Measurements from ENCODE around the gene WNT4. TPM values are rescaled to one million over a fixed set of nuclear protein-coding genes. Genes with fewer than 3 reads are reported as not detected.

The WNT4 gene
- total and polyA plus RNA-seq, 10 of the 15 experiments (the other 5 are each of a cell fraction or from before 2014, with no cell fraction given) = 0.01 TPM; not detected in 9

DNA sequence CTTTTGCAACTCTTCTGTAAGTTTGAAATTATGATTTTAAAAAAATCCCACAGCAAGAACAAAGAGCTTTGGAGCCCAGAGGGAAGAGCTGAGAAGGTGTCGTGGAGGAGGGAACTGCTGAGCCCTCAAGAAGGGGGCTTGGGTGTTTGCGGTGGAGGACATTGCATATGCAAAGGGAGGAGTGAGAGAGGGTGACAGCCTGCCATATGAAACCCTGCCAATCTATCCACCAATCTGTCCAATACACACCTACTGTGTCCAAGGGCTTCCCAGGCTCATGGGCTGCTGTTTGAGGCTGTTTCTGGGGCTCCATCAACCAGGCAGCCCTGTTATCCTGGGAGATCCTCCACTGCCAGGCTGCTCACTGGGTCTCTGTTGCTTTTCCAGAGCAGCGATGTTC lies 15.2 kb downstream of the WNT4 start:
- WGBS (ENCODE audit: insufficient coverage, insufficient replicate concordance, low lambda C conversion rate, missing lambda C conversion rate) = 88% methylated on average over 3 of the region's 3 CpGs
- no TSS peak for BruUV-seq (replicated peaks)
- ATAC-seq = no peak
- Histone ChIP-seq H3K4me3 (no peak overlapping the region), H2AFZ (ENCODE audit: control insufficient read depth, low read depth, low read length) (no peak overlapping the region), H3K9me3 (replicated peaks; ENCODE audit: control insufficient read depth, insufficient read depth, low read length) (no peaks in the 10 kb centered on the region), H3K4me1 (ENCODE audit: control insufficient read depth, insufficient read depth, low read length) (no peaks in the 10 kb centered on the region), H3K36me3 (ENCODE audit: control insufficient read depth in 2 of 2, insufficient read depth in 2 of 2, low read length in 1 of 2) (no peaks in the 10 kb centered on the region), H3K27ac (ENCODE audit: control insufficient read depth, insufficient read depth) (no peak overlapping the region), H3K9ac (ENCODE audit: control insufficient read depth, insufficient read depth, low read length) (no peak overlapping the region), H3K4me2 (ENCODE audit: control insufficient read depth, insufficient read depth) (no peak overlapping the region), H3K79me2 (ENCODE audit: control insufficient read depth, insufficient read depth, low read length) (no peaks in the 10 kb centered on the region), H3K27me3 (replicated peaks in 1 of 2; ENCODE audit: control insufficient read depth in 2 of 2, insufficient read depth in 2 of 2, low read length in 1 of 2) (no peaks in the 10 kb centered on the region), H4K20me1 (ENCODE audit: control insufficient read depth, insufficient read depth) (no peaks in the 10 kb centered on the region)
- in situ Hi-C loops (cut with MboI) (no loop called here), intact Hi-C loops (cut with micrococcal nuclease; ENCODE audit: unreplicated experiment) (no loop called here)
- DNase-seq (ENCODE audit: low read depth, low spot score) = no peak
- POLR2A ChIA-PET = no interaction called here
- CTCF ChIA-PET = interaction anchor here (1.1 kb wide), 1 partner anchor 289 kb away, joined by 6 read pairs; no protein-coding TSS in a partner anchor
- SMC1A ChIA-PET (ENCODE audit: uncharacterized antibody, unreplicated experiment) = interaction anchor here (0.7 kb wide), 1 partner anchor 18 kb away, joined by 3 read pairs; no protein-coding TSS in a partner anchor
- RAD21 ChIA-PET (ENCODE audit: unreplicated experiment) = no interaction called here
- TF ChIP-seq FOXK2 (IDR thresholded peaks at IDR 0.05) = no peak
- no peak for TF ChIP-seq NR2C1 (IDR thresholded peaks at IDR 0.05)
- no peak for TF ChIP-seq ZZZ3 (IDR thresholded peaks at IDR 0.05; ENCODE audit: control insufficient read depth, insufficient read length, low read depth)
- no peak for TF ChIP-seq SREBF1 (IDR thresholded peaks at IDR 0.05; ENCODE audit: low read length)
- no peak for TF ChIP-seq LARP7 (IDR thresholded peaks at IDR 0.05)
- TF ChIP-seq YY1 (IDR thresholded peaks at IDR 0.05; ENCODE audit: low read depth, low read length) = no peak
- TF ChIP-seq, protein P1, sequence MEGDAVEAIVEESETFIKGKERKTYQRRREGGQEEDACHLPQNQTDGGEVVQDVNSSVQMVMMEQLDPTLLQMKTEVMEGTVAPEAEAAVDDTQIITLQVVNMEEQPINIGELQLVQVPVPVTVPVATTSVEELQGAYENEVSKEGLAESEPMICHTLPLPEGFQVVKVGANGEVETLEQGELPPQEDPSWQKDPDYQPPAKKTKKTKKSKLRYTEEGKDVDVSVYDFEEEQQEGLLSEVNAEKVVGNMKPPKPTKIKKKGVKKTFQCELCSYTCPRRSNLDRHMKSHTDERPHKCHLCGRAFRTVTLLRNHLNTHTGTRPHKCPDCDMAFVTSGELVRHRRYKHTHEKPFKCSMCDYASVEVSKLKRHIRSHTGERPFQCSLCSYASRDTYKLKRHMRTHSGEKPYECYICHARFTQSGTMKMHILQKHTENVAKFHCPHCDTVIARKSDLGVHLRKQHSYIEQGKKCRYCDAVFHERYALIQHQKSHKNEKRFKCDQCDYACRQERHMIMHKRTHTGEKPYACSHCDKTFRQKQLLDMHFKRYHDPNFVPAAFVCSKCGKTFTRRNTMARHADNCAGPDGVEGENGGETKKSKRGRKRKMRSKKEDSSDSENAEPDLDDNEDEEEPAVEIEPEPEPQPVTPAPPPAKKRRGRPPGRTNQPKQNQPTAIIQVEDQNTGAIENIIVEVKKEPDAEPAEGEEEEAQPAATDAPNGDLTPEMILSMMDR (IDR thresholded peaks at IDR 0.05 in 2 of 3, conservative IDR thresholded peaks at IDR 0.05 in 1 of 3; ENCODE audit: control insufficient read depth in 2 of 3, extremely low read depth in 1 of 3, insufficient read depth in 1 of 3, low read depth in 3 of 3, low read length in 3 of 3) = no peak
- TF ChIP-seq NBN (IDR thresholded peaks at IDR 0.05) = no peak
- TF ChIP-seq, protein P2, sequence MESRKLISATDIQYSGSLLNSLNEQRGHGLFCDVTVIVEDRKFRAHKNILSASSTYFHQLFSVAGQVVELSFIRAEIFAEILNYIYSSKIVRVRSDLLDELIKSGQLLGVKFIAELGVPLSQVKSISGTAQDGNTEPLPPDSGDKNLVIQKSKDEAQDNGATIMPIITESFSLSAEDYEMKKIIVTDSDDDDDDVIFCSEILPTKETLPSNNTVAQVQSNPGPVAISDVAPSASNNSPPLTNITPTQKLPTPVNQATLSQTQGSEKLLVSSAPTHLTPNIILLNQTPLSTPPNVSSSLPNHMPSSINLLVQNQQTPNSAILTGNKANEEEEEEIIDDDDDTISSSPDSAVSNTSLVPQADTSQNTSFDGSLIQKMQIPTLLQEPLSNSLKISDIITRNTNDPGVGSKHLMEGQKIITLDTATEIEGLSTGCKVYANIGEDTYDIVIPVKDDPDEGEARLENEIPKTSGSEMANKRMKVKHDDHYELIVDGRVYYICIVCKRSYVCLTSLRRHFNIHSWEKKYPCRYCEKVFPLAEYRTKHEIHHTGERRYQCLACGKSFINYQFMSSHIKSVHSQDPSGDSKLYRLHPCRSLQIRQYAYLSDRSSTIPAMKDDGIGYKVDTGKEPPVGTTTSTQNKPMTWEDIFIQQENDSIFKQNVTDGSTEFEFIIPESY (IDR thresholded peaks at IDR 0.05) = no peak
- no peak for TF ChIP-seq CHD4 (IDR thresholded peaks at IDR 0.05)
- no peak for TF ChIP-seq HDAC6 (IDR thresholded peaks at IDR 0.05; ENCODE audit: unreplicated experiment)
- no peak for TF ChIP-seq ESRRA (IDR thresholded peaks at IDR 0.05; ENCODE audit: low read length)
- TF ChIP-seq ASH2L (IDR thresholded peaks at IDR 0.05; ENCODE audit: borderline replicate concordance, low read depth) = no peak
- TF ChIP-seq PAX8 (IDR thresholded peaks at IDR 0.05) = no peak
- TF ChIP-seq SREBF2 (IDR thresholded peaks at IDR 0.05; ENCODE audit: low read length) = no peak
- TF ChIP-seq ZNF24 (IDR thresholded peaks at IDR 0.05) = no peak
- FAIRE-seq = no peak
